Suppressor macrophage (primary cell): ENCODE measurements around the gene LRP1-AS.

Source experiments
- DNase-seq, 4 experiments: peaks; one replicate each; pipeline ENCODE4 v3.0.0-alpha.2; 2020 to 2022

Gene LRP1-AS

GRCh38 chr12:57097554-57097835, 49.9 kb downstream of the LRP1-AS start:
- no peak for DNase-seq

GRCh38 chr12:57096748-57097553, 50.5 kb downstream of the LRP1-AS start:
- DNase-seq: no peak

- peak in 2 of 4 experiments; percentile 38 for DNase-seq
Measured at GRCh38 chr12:57096099-57096572, 51.3 kb downstream of the LRP1-AS start.

DNA sequence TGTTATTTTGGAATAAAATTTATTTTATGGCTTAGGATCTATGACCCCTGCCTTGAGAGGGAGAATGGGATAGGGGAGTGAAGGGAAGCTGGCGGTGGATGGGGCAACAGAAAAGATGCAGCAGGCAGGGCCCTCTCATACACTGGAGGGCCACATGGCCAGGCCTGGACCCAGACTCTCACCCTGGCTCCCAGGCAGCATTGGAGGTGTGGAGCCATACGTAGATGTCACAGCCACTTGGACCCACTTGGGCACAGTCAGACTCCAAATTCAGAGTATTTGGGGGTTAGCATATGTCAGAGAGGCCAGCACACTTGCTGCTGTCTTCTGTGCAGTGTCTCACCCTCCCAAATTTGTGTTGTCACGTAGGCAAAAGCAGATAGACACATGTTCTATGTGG, 52.0 kb downstream of the LRP1-AS start:
- DNase-seq: no peak
